ENCODE data around the gene AHCYL1. TPM values are rescaled to one million over a fixed set of nuclear protein-coding genes. Genes with fewer than 3 reads are reported as not detected.

The AHCYL1 gene
- total RNA-seq, 1 experiment from 2014 or later: 47.5 TPM

- DNase-seq (ENCODE audit: low read depth): peak; percentile 25
These were observed 50.7 kb downstream of the AHCYL1 start for GRCh38 chr1:110035236-110035752.

GRCh38 chr1:110038271-110038670, 53.7 kb downstream of the AHCYL1 start:
- no peak for DNase-seq (ENCODE audit: low read depth)

GRCh38 chr1:110039641-110040040, 55.1 kb downstream of the AHCYL1 start:
- DNase-seq (ENCODE audit: low read depth): no peak

- DNase-seq (ENCODE audit: low read depth): no peak
These were observed 56.0 kb downstream of the AHCYL1 start for GRCh38 chr1:110040548-110040947.

- DNase-seq (ENCODE audit: low read depth): no peak
These were observed 58.5 kb downstream of the AHCYL1 start for GRCh38 chr1:110043016-110043415.

GRCh38 chr1:110047463-110047862, 62.9 kb downstream of the AHCYL1 start:
- DNase-seq (ENCODE audit: low read depth): no peak

- DNase-seq (ENCODE audit: low read depth): no peak
These were observed 63.7 kb downstream of the AHCYL1 start for GRCh38 chr1:110048240-110048639.

GRCh38 chr1:110048923-110049601, 64.5 kb downstream of the AHCYL1 start:
- no peak for DNase-seq (ENCODE audit: low read depth)

GRCh38 chr1:110049801-110050601, 65.4 kb downstream of the AHCYL1 start:
- DNase-seq (ENCODE audit: low read depth): no peak

GRCh38 chr1:110050602-110051261, 66.2 kb downstream of the AHCYL1 start:
- DNase-seq (ENCODE audit: low read depth): no peak

GRCh38 chr1:110051262-110051648, 66.7 kb downstream of the AHCYL1 start:
- no peak for DNase-seq (ENCODE audit: low read depth)

GRCh38 chr1:110053552-110054428, 69.2 kb downstream of the AHCYL1 start:
- DNase-seq (ENCODE audit: low read depth): peak; percentile 35

- peak; percentile 24 for DNase-seq (ENCODE audit: low read depth)
These were observed 71.1 kb downstream of the AHCYL1 start for GRCh38 chr1:110055493-110056284.

GRCh38 chr1:110056285-110056683, 71.7 kb downstream of the AHCYL1 start:
- DNase-seq (ENCODE audit: low read depth): peak; percentile 52

GRCh38 chr1:110056776-110057175, 72.2 kb downstream of the AHCYL1 start:
- DNase-seq (ENCODE audit: low read depth): peak; percentile 81

- DNase-seq (ENCODE audit: low read depth): peak; percentile 86
These were observed 73.5 kb downstream of the AHCYL1 start for GRCh38 chr1:110057963-110058518.

- no peak for DNase-seq (ENCODE audit: low read depth)
These were observed 74.0 kb downstream of the AHCYL1 start for GRCh38 chr1:110058591-110058990.

- peak; percentile 60 for DNase-seq (ENCODE audit: low read depth)
These were observed 74.7 kb downstream of the AHCYL1 start for GRCh38 chr1:110059133-110059863.

GRCh38 chr1:110060034-110060661, 75.6 kb downstream of the AHCYL1 start:
- DNase-seq (ENCODE audit: low read depth): peak; percentile 34
